OCI-LY1 (cell line): ENCODE measurements around the gene OGFOD3.

Experiments used
- EZH2 ChIP-seq: fragments of 200-600 bp; sonication (generic), shearing (Covaris generic); IDR thresholded peaks from 2 replicates; pipeline ENCODE4 v1.8.0; 2017; ENCODE audit warnings: borderline replicate concordance, mixed run types, mild to moderate bottlenecking, antibody characterized with exemption, low read length, moderate library complexity, mixed read lengths
- TF ChIP-seq, protein P1 (sequence below): fragments of 200-600 bp; sonication (generic), shearing (Covaris generic); IDR thresholded peaks from 2 replicates; pipeline ENCODE4 v1.5.1; 2017; ENCODE audit warnings: mild to moderate bottlenecking, antibody characterized with exemption, low read length, moderate library complexity, mixed read lengths

DNA sequence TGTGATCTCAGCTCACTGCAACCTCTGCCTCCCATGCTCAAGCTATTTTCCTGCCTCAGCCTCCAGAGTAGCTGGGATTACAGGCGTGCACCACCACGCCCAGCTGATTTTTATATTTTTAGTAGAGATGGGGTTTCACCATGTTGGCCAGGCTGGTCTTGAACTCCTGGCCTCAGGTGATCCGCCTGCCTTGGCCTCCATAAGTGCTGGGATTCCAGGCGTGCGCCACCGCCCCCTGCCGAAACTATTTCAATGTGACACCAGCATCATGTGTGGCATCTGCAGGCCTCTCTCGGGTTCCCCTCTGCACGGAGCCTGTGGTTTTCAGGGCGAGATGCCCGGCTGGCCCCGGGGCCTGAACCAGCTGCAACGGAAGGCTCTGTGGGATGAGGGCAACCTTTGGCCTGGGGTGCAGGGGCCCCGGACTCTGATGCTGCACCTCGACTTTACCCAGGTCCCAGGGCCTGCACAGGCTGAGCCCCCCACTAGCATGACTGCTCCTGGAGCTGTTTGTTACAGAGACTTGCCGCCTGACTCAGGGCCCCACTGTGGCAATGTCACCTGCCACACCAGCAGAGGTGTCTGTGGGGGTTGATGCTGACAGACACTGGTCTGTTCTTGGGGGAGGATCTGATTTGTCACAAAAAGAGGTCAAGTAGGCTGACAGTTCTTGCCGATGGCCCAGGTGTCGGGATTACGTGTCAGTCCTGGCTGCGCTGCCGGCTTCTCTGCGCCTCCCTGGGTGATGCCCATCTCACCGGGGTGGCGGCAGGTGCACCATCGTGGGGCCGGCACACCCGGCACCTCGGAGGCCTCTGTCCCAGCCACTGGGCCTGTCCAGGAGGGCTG lies 68.0 kb downstream of the OGFOD3 start:
- TF ChIP-seq, protein P1, sequence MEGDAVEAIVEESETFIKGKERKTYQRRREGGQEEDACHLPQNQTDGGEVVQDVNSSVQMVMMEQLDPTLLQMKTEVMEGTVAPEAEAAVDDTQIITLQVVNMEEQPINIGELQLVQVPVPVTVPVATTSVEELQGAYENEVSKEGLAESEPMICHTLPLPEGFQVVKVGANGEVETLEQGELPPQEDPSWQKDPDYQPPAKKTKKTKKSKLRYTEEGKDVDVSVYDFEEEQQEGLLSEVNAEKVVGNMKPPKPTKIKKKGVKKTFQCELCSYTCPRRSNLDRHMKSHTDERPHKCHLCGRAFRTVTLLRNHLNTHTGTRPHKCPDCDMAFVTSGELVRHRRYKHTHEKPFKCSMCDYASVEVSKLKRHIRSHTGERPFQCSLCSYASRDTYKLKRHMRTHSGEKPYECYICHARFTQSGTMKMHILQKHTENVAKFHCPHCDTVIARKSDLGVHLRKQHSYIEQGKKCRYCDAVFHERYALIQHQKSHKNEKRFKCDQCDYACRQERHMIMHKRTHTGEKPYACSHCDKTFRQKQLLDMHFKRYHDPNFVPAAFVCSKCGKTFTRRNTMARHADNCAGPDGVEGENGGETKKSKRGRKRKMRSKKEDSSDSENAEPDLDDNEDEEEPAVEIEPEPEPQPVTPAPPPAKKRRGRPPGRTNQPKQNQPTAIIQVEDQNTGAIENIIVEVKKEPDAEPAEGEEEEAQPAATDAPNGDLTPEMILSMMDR = peak; percentile 47
- TF ChIP-seq EZH2 = no peak
